SH-SY5Y (cell line): ENCODE data around the gene FNDC11.

Experiments
- GATA2 ChIP-seq: IDR thresholded peaks from 2 replicates; pipeline ENCODE4 v1.6.1; 2011; ENCODE audit warnings: mild to moderate bottlenecking, low read depth, low read length
- GATA3 ChIP-seq: IDR thresholded peaks from 2 replicates; pipeline ENCODE4 v1.6.1; 2011; ENCODE audit warnings: low read depth, mild to moderate bottlenecking, low read length, moderate library complexity

- TF ChIP-seq GATA3: no peak
- no peak for TF ChIP-seq GATA2
These were observed 45.7 kb upstream of the FNDC11 start for GRCh38 chr20:63508072-63508768.
